NCI-H2081 (cell line): Measurements from ENCODE around the gene RNASEL.
"Not testable (repeated sequence)": the region's sequence is repeated elsewhere in the genome, so short reads cannot be mapped to it uniquely, and the experiment has no call there.

Experiments used
- DNase-seq, 2 experiments: peaks; one replicate each; lab custom pipeline; 2025; lab: John Stamatoyannopoulos, UW

RNASEL gene, protein sequence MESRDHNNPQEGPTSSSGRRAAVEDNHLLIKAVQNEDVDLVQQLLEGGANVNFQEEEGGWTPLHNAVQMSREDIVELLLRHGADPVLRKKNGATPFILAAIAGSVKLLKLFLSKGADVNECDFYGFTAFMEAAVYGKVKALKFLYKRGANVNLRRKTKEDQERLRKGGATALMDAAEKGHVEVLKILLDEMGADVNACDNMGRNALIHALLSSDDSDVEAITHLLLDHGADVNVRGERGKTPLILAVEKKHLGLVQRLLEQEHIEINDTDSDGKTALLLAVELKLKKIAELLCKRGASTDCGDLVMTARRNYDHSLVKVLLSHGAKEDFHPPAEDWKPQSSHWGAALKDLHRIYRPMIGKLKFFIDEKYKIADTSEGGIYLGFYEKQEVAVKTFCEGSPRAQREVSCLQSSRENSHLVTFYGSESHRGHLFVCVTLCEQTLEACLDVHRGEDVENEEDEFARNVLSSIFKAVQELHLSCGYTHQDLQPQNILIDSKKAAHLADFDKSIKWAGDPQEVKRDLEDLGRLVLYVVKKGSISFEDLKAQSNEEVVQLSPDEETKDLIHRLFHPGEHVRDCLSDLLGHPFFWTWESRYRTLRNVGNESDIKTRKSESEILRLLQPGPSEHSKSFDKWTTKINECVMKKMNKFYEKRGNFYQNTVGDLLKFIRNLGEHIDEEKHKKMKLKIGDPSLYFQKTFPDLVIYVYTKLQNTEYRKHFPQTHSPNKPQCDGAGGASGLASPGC

DNA sequence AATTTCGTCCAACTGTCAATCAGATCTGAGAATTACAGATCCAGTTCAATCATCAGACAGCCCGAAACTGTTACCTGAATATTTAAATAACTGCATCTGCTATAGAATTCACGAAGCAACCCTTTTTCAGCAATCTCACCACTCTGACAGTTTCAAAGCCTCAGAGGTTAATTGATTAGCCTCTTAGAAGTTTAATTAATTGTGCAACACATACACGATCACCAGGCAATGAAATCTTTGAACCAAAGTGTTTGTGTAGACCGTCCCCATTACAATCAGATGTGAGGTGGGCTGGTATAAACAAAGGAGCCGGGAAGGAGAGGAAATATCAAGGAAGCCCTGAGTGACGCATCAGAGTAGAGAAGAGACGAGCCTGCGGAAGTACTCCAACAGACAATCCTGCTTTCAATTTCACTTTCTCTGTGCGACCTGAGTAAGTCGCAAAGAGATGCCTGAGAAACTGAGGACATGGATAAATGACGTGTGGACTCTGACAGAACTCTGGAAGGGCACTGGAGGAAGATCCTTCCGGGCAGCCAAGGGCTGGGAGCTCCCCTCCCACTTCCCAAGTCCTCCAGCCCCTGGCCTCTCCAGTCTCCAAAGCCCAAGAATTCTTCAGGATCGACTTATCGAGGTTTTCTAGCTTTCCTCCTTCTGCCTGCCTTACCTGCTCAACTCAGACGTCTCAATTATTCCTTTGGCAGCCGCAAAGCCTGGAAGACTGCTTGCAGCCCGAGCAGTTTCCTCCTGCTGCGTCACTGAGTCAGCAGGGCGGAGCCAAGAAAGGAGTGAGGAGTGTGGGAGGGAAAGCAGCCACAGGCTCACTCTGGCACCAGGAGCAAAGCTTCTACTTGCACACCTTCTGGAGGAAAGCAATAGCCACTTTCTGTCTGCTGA, at the start of gene RNASEL:
TSS of gene RNASEL (minus strand) at position 757 of the 897 bp plus-strand sequence. CDS start 2,450 bp downstream, outside the sequence.
- DNase-seq, result no peak

DNA sequence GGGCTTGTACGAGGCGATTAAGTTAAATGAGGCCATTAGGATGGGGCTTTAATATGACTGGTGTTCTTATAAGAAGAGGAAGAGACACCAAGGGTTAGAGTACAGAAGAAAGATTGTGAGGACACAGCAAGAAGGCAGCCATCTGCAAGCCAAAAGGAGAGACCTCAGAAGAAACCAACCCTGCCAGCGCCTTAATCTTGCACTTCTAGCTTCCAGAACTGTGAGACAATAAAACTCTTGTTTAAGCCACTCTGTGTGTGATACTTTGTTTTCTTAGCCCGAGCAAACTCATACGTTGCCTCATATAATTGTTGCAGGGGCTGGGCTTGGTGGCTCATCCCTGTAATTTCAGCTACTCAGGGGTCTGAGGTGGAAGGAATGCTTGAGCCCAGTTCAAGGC, 48.7 kb upstream of the RNASEL start:
- DNase-seq, result no peak

DNA sequence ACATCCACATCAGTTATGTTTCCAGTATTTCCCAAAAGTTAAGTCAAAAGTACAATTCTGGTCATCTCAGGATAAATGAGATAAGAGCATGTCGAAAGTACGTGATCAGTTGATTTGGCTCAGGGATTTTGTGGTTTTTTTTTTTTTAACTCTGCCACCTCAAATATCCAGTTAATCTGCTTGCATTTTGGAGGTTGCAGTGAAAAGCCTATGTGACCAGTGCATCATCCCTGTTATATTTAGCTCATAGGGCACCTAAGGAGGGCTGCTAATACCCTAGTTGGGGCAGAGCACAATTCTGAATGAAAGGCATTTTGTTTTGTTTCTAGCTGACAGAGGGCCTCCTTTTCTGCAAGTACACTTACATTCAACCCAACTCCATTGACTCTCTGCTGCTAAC, 46.8 kb upstream of the RNASEL start:
- no peak for DNase-seq

DNA sequence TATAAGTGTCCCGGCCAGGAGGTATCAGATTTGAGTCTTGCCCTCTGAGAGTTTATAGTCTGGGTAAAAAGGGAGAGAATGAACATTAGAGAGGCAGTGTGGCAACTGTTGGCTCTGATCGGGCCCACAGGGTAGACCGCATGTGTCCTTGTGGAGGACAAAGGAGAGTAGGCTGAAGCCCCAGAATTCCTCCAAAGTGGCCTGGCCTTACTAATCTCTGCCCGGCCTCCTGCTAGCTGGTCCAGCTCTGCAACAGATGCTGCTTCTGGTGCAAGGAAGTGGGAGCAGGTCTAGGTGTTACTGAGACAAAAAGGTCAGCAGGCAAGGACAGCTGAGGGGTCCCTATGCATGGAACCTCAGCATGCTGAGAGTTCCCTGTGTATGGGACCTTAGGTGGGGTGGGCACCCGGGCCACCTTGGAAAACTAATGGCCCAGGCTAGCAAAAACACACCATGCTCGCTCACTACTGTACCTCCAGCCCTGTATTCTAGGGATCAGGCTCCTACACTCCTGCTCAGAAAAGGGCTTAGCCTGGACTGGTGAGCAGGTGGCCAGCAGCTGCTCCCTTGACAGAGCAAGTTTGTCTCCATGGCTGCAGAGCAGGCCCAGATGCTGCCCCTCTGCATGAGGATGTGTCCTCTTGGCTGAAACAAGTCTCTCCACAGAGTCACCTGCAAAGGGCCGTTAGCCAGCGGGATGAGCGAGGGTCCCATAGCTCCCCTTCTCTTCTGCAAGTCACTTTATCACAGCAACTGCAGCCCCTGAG, 45.4 kb upstream of the RNASEL start:
- DNase-seq, result peak; percentile 26 to 48

DNA sequence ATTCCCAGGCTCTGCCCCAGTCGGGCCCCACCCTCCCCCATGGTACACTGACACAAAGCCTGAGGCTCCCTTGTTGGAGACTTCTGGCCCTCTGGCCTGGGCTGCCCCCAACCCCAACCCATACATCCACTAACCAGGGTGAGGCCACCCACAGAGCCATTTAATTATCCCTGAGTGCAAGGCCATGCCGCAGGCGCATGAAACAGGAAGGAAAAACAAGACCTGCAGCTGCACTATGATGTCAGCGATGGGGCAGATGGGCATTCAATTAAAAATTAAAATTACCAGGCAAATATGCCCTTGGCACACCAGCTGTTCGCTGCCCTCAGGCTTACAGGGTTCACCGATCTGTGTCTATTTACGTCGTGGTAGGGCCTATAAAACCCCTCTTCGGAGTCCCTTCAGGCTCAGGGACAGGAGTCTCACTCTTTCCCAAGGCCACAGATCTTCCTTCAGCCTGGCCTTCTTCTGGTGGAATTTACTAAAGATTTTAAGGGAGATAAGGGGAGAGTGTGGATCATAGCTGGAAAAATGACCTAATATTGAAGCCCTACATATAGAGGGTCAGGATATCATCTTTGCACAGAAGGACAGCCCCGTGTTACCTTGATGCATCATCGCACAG, 44.7 kb upstream of the RNASEL start:
- DNase-seq, result peak; percentile 88 to 96

DNA sequence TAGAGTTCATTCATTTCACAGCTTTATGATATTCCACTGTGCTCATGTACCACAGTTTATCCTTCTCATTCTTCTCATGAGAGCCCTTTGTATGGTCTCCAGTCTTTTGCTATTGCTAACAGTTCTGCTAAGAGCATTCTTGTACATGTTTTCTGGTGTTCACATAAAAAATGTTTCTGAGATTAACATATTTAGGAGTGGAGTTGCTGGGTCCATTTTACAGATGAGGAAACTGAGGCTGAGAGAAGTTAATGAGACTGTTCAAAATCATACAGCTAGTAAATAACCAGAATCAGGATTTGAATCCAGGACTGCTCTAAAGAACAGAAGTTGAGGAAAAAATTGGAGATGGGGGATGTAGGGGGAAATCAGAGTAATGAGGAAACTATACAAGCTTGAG, 44.0 kb upstream of the RNASEL start:
- DNase-seq, result no peak

DNA sequence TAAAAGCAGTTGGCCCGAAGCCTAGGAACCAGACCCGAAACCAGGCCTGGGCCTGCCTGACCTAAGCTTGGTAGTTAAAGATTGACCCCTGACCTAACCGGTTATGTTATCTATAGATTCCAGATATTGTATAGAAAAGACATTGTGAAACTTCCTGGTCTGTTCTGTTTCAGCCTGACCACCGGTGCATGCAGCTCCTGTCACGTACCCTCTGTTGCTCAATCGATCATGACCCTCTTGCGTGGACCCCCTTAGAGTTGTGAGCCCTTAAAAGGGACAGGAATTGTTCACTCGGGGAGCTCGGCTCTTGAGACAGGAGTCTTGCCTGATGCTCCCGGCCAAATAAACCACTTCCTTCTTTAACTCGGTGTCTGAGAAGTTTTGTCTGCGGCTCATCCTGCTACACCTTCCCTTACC, 43.4 kb upstream of the RNASEL start:
- not testable (repeated sequence) for DNase-seq

DNA sequence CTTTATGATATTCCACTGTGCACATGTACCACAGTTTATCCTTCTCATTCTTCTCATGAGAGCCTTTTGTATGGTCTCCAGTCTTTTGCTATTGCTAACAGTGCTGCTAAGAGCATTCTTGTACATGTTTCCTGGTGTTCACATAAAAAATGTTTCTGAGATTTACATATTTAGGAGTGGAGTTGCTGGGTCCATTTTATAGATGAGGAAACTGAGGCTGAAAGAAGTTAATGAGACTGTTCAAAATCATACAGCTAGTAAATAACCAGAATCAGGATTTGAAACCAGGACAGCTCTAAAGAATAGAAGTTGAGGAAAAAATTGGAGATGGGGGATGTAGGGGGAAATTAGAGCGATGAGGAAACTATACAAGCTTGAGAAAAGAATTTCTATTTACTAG, 42.9 kb upstream of the RNASEL start:
- DNase-seq, result no peak

DNA sequence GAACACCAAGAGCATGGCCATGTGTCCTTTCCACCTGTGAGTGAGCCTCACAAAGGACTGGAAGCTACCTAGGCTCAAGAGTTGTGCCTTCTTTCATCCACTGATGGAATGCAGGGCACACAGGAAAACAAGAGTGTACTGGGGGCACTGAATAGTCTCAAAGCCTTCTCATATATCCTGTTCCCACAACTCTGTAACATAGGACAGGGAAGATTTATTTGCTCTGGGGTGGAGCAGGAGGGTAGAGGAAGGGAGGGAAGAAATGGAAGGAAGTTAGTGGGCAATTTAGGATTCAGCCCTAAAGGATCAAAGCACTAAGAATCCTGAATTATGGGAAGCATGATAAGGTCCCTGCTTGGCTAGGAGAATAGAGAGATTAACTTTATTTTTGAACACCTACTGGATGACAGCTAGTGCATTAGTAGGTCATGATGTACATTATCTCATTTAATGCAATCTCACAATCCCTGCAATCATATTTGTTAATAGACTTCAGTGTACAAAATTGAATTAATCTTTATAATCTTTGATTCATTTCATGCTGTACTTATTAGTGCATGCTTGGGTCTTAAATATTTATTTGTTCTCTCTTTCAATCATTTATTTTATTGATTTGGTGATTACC, 42.1 kb upstream of the RNASEL start:
- no peak for DNase-seq

DNA sequence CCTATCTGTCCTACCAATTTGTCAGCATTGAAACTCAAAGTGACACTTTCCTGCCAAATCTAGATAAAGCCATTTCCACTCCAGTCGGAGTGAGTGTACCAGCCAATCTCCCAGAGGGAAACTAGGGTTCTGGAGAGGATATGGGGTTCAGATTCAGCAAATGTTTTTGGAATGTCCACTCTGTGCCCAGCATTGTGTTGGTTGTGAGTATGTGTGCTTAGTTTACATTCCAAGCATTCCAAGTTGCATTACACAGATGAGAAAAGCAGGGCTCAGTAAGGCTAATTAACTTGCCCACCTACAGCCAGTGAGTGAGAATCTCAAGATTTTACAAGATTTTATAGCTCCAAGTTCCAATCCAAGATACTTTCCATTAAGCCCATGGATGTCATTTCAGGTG, 41.5 kb upstream of the RNASEL start:
- no peak for DNase-seq

DNA sequence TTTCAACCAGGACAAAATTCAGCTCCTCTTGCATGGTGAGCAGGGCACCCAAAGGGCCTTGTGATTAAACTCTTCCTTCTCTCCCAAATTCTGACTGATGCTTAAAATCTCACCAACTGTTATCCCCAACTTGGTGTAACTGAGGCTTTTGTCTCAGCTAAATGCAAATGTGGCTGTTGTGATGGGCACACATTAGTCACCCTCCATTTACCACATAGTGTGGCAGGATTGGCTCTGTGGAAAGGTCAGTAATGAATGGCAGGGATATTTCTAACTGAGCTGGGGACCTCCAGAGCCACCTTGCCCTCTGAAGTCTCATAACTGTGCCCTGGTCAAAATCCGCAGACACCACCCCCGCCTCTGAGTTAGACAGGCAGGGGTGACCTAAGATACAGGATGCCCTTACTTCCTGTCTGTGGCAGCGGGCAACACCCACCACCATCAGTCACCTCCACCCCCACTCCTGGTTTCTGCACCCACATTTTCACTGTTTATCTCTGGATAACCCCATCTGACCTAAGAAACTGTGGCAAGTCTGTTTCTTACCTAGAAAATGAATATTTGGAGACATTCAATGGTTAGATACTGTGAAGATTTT, 40.5 kb upstream of the RNASEL start:
- no peak for DNase-seq

DNA sequence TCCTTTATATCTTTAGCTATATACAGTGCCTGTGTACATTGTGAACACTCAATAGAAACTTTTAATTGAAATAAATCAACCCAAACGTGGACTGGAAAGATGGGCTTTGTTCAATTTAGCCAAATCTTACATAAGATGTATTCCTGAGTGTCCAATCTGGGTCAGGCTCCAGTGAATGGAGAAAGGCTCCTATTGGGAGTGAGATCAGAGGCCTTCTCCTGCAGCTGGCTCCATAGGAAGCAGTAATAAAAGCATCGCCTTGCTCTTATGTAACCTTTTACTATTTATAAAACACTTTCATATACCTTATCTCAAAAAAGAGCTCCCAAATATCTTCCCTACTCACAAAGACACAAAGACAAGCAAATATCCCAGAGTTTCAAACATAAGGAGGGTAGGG, 40.0 kb upstream of the RNASEL start:
- DNase-seq, result no peak

DNA sequence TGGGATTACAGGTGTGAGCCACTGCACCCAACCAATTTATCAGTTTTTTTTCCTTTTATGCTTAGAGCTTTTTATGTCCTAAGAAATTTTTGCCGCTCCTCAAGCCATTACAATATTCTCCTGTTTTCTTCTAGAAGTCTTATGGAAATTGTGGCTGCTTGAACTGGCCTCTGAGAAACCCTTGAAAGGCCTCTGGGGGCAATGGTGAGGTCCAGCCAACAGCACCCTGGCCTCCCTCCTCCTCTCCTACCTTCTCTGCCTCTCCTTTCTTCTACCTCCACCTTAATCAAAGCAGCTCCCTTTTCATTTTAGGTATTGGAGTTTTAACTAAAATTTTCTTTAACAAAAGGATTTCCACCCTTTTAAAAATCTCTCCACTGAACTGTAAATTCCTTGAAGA, 39.6 kb upstream of the RNASEL start:
- no peak for DNase-seq

DNA sequence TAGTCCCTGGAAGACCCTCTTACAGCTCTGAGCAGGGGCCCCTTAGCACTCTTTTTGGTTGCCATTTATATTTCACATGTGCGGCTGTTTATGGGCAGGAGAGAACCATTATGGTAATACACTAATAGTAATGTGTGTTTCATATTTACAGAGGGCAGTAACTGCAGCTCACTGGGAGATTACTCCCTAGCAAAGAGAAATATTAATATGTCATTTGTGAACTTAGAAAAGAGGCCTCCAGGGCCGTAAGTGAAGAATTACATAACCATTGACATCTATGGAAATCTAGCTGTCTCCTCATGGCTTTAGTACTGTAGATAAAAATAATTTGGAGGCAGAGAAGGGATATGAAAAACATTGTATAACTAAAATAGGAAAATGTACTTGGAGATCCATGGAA, 38.6 kb upstream of the RNASEL start:
- DNase-seq, result no peak

DNA sequence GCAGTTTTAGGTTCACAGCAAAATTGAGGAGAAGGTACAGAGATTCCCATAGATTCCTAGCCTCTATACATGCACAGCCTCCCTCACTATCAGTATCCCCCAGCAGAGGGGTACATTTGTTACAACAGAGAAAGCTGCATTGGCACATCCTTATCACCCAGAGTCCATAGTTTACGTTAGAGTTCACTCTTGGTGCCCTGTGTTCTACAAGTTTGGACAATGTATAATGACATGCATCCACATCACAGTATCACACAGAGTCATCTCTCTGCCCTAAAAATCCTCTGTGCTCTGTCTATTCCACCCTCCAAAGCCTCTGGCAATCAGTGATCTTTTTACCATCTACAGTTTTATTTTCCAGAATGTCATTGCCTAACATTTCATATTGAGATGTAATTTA, 37.5 kb upstream of the RNASEL start:
- no peak for DNase-seq

DNA sequence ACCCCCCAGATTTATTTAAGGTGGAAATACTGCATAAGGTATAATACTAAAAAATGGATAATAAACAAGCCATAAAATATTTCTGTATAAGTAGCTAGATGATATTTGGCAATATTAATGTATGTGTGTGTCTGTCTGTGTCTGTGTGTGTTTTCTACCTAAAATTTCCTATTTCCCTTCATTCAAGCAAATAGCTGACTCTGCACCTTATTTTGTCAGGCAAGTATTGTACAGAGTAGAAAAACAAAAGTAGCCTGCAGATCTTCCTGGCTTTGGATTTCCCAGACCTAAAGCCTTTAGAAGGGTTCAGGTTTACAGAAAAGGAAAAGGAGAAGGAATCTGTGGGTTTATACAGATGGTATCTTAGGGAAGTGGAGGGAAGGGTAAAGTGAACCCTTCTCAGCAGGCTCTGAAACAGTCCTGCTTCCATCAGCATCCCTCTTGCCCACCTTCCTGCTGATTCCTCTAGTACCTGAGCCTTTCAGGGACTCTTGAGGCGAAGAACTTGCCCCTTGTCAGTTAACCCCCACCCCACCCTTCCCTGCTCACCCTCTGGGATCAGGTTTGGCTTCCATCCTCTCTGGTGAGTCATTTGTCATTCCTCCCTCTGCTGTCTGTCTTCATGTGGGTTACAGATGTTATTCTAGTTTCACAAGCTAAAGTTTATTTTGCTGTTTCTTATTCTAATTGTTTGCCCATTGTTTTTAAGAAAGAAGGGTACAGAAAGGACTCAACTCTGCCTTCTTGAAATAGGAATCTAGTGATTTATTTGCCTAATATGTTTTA, 36.9 kb upstream of the RNASEL start:
- DNase-seq, result no peak

DNA sequence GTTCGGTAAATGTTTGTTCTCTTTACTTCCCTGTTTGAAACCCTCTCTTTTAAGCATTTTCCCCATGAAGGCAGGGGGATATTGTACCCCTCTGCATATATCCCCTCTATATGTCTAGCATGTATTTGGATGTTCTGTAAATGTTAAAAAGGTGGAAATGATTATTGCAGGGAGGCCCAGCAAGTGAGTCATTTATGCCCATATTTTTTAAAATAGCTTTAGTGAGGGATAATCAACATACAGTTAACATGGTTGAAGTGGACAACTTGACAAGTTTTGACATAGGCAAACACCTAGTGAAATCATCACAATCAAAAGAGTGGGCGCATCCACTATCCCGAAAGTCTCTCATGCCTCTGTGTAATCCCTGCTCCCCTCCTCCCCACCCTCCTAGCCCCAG, 36.0 kb upstream of the RNASEL start:
- no peak for DNase-seq

DNA sequence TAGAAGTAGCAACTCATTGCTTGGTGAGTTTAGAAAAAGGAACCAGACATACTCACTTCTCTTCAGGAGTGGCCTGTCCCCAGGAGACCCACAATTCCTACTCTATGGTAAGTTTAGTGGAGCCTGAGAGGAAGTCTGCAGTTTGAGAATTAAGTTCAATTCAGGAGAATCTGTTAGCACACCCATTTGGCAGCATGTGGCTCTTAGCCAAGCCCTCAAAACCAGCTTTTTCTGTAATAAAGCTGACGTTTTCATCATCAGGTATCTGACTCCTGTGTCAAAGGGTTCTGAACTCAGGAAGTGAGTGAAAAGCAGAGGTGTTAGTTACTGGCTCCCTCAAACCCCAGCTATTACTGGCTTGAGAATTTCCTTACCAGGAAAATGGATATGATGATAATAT, 35.5 kb upstream of the RNASEL start:
- no peak for DNase-seq

DNA sequence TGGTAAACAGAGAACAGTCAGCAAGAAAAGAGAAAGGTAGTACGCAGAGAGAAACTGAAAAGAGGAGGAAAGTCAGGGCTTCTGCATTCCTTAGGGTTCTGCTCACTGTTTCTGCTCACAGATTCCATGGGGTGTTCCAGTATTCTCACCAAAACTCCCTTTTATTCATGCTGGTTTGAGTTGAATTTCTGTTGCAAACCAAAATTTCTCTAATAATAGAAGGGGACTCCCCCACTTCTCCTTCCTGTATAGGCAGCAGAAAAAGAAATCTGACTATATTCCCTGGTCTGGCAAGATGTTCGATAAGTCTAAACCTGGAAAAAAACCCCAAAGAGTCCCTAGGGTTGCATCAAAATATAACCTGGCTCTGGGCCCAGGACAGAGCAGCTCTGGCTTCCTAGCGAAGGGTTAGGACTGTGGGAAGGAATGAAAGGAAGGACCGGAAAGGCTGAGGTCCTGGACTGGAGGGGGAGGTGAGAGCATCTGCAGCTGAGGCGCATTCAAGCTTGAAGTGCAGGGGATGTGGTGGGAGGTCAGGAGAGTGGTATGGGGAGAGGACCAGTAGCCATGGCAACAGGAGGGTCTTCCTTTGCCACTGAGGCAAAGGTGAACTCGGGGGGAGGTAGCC, 34.0 kb upstream of the RNASEL start:
- DNase-seq, result no peak
